SK-N-MC (cell line): Measurements from ENCODE around the gene DOCK4.

Experiments
- EZH2 ChIP-seq: fragments of 200-600 bp; sonication (generic); IDR thresholded peaks from one replicate; pipeline ENCODE4 v1.6.1; 2017; ENCODE audit warnings: antibody characterized with exemption
- POLR2AphosphoS5 ChIP-seq: IDR thresholded peaks from 2 replicates; pipeline ENCODE4 v1.6.1; 2012; ENCODE audit warnings: mild to moderate bottlenecking, low read depth, low read length, borderline replicate concordance

- TF ChIP-seq POLR2AphosphoS5, result no peak
- TF ChIP-seq EZH2, result no peak
Observed at GRCh38 chr7:111858331-111858730, 347.9 kb downstream of the DOCK4 start.
